Progenitor cell of endocrine pancreas (in vitro differentiated cells): ENCODE results near the gene ASAH2. TPM values are rescaled to one million over a fixed set of nuclear protein-coding genes. Genes with fewer than 3 reads are reported as not detected.

Source experiments
- DNase-seq: peaks from one replicate; pipeline ENCODE4 v3.0.0; 2021; ENCODE audit warnings: low spot score; ENCODE audit not compliant: unreplicated experiment
- H3K27ac Mint-ChIP-seq: 2 replicates; pipeline ENCODE4 v1.8.0; 2021; ENCODE audit warnings: mild to moderate bottlenecking, moderate library complexity, mixed read lengths
- H3K27me3 Mint-ChIP-seq: 2 replicates; pipeline ENCODE4 v1.8.0; 2021; ENCODE audit warnings: mixed read lengths
- H3K36me3 Mint-ChIP-seq: 2 replicates; pipeline ENCODE4 v1.8.0; 2022; ENCODE audit warnings: mixed read lengths; ENCODE audit not compliant: insufficient read depth
- H3K4me1 Mint-ChIP-seq: 2 replicates; pipeline ENCODE4 v1.8.0; 2021; ENCODE audit warnings: low read depth, mixed read lengths
- H3K4me3 Mint-ChIP-seq: 2 replicates; pipeline ENCODE4 v1.8.0; 2021; ENCODE audit warnings: low read depth, mild to moderate bottlenecking, moderate library complexity, mixed read lengths
- H3K9me3 Mint-ChIP-seq: 2 replicates; pipeline ENCODE4 v1.8.0; 2021; ENCODE audit warnings: low read depth, mixed read lengths
- CTCF ChIP-seq: fragments of 200-600 bp; sonication (generic); IDR thresholded peaks from one replicate; pipeline ENCODE4 v1.5.0; 2021; ENCODE audit warnings: antibody characterized with exemption, mild to moderate bottlenecking; ENCODE audit not compliant: unreplicated experiment
- total RNA-seq: library from RNA; stranded (reverse); gene quantifications from 2 replicates; pipeline ENCODE4 v1.2.1, GENCODE V29; 2021

Gene ASAH2
- total RNA-seq, 1 donor from 2014 or later = 6.6 TPM

DNA sequence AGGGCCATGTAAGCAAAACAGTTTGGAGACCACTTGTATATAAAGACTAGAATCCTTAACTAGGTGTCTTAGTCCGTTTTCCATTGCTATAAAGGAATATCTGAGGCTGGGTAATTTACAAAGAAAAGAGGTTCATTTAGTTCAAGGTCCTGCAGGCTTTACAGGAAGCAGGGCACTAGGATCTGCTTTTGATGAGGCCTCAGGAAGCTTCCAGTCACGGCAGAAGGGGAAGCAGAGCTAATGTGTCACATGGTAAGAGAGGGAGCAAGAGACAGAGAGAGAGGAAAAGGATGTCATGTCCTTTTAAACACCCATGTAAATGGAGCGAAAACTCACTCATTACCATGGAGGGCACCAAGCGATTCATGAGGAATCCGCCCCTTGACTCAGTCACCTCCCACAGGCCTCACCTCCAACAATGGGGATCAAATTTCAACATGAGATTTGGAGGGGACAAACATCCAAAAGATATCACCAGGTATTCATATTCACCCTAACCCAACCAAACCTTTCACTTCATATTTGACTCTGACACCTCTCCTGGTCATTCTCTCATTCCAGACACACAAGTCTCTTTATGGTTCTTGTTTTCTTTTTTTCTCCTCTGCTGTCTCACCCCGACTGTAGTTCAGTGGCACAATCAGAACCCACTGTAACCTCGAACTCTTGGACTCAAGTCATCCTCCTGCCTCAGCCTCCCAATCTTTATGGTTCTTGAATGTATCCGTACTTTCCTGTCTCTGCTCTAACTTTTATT, 30.1 kb upstream of the ASAH2 start:
- H3K27ac Mint-ChIP-seq = no peak overlapping the region
- no peaks in the 10 kb centered on the region for H3K36me3 Mint-ChIP-seq
- TF ChIP-seq CTCF = no peak
- peaks cover 5% of the 10 kb centered on the region for H3K9me3 Mint-ChIP-seq
- no peak overlapping the region for H3K4me3 Mint-ChIP-seq
- peaks cover 10% of the 10 kb centered on the region for H3K27me3 Mint-ChIP-seq
- H3K4me1 Mint-ChIP-seq = peaks cover 21% of the 10 kb centered on the region
- DNase-seq = no peak

DNA sequence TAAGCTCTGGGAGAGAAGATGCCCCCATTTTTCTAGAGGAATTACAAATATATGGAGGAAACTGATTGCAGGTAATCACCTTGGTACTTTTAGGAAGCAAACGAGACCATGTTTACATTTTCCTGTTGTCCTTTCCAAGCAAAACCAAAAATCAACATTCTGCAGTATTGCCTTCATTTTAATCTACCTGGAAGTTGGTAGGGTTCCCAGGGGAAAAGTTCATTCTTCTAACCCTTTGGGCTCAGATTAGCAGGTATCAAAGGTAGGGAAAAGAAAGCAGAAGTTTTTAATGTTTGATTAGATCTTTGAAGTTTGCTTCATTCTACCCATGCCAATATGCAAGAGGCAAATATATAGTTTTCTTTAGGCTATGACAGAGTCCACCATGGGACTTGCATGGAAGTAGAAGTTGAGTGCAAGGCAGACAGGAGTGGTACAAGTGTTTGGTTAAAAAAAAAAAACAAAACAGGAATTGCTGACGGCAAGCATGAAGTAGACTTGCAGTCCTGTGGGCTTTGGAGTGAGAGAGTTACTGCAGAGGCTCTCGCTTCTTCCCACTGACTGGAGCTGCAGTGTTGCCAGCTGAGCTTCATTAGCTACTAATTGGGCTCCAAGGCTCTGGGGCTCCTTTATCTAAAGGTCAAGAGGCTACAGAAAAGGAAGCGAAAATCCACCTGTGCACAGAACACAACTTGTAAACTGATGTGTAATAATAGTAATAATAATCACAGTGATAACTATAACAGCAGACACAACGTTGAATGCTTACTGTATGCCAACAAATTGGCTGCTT, 28.9 kb upstream of the ASAH2 start:
- peaks cover 21% of the 10 kb centered on the region for H3K4me1 Mint-ChIP-seq
- no peak for TF ChIP-seq CTCF
- no peak for DNase-seq
- H3K4me3 Mint-ChIP-seq = no peak overlapping the region
- peaks cover 13% of the 10 kb centered on the region for H3K27me3 Mint-ChIP-seq
- no peaks in the 10 kb centered on the region for H3K36me3 Mint-ChIP-seq
- peaks cover 5% of the 10 kb centered on the region for H3K9me3 Mint-ChIP-seq
- no peak overlapping the region for H3K27ac Mint-ChIP-seq

- Mint-ChIP-seq H3K4me1 (peaks cover 21% of the 10 kb centered on the region), H3K36me3 (no peaks in the 10 kb centered on the region), H3K27ac (no peak overlapping the region), H3K9me3 (peaks cover 5% of the 10 kb centered on the region), H3K27me3 (peaks cover 13% of the 10 kb centered on the region), H3K4me3 (no peak overlapping the region)
- DNase-seq = no peak
- no peak for TF ChIP-seq CTCF
Measured at GRCh38 chr10:50279489-50279888, 28.2 kb upstream of the ASAH2 start.

GRCh38 chr10:50275650-50276235, 24.4 kb upstream of the ASAH2 start:
- Mint-ChIP-seq H3K4me3 (no peak overlapping the region), H3K4me1 (peaks cover 12% of the 10 kb centered on the region), H3K9me3 (no peaks in the 10 kb centered on the region), H3K27ac (no peak overlapping the region), H3K36me3 (no peaks in the 10 kb centered on the region), H3K27me3 (peaks cover 21% of the 10 kb centered on the region)
- DNase-seq = peak; percentile 24
- peak; percentile 62 for TF ChIP-seq CTCF

GRCh38 chr10:50272531-50272930, 21.2 kb upstream of the ASAH2 start:
- Mint-ChIP-seq H3K27ac (no peak overlapping the region), H3K27me3 (peaks cover 23% of the 10 kb centered on the region), H3K4me3 (no peak overlapping the region), H3K36me3 (no peaks in the 10 kb centered on the region), H3K9me3 (no peaks in the 10 kb centered on the region), H3K4me1 (no peaks in the 10 kb centered on the region)
- no peak for DNase-seq
- no peak for TF ChIP-seq CTCF
